Measurements from ENCODE around the gene MFRP. TPM values are rescaled to one million over a fixed set of nuclear protein-coding genes. Genes with fewer than 3 reads are reported as not detected.

MFRP gene
- total RNA-seq, 1 experiment from 2014 or later: not detected

DNA sequence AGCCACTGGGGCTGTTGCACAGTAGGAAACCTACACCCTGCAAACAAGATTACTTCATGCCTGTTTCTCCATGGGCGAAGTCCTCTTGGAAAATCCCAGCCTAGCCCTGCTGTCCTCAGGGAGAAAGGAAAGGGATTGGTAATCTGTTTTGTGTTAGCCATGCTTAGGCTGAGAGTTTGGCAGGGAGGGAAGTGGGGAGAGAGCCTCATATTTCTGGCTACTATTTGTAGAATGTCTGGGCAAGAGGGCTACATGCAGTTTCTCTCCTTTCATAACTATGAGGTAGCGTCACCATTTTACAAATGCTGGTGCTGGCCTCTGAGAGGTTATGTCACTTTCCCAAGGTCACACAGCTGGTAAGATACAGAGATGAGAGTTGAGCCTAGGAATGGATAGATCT lies 737 bp upstream of the MFRP start:
- BruUV-seq (replicated peaks): no TSS peak
- intact Hi-C loops (cut with micrococcal nuclease; ENCODE audit: unreplicated experiment): no loop called here
- Mint-ChIP-seq H3K4me1 (ENCODE audit: low read depth, unreplicated experiment) (no peaks in the 10 kb centered on the region), H3K4me3 (ENCODE audit: low read depth, unreplicated experiment) (no peak overlapping the region), H3K9me3 (ENCODE audit: low read depth, unreplicated experiment) (no peaks in the 10 kb centered on the region), H3K36me3 (ENCODE audit: insufficient read depth, unreplicated experiment) (peaks cover 4% of the 10 kb centered on the region), H3K27ac (ENCODE audit: unreplicated experiment) (no peak overlapping the region), H3K27me3 (ENCODE audit: unreplicated experiment) (peaks cover 83% of the 10 kb centered on the region)
- DNase-seq: no peak
- TF ChIP-seq, protein P1, sequence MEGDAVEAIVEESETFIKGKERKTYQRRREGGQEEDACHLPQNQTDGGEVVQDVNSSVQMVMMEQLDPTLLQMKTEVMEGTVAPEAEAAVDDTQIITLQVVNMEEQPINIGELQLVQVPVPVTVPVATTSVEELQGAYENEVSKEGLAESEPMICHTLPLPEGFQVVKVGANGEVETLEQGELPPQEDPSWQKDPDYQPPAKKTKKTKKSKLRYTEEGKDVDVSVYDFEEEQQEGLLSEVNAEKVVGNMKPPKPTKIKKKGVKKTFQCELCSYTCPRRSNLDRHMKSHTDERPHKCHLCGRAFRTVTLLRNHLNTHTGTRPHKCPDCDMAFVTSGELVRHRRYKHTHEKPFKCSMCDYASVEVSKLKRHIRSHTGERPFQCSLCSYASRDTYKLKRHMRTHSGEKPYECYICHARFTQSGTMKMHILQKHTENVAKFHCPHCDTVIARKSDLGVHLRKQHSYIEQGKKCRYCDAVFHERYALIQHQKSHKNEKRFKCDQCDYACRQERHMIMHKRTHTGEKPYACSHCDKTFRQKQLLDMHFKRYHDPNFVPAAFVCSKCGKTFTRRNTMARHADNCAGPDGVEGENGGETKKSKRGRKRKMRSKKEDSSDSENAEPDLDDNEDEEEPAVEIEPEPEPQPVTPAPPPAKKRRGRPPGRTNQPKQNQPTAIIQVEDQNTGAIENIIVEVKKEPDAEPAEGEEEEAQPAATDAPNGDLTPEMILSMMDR (IDR thresholded peaks at IDR 0.05; ENCODE audit: unreplicated experiment): no peak
- CTCF ChIA-PET: no interaction called here

DNA sequence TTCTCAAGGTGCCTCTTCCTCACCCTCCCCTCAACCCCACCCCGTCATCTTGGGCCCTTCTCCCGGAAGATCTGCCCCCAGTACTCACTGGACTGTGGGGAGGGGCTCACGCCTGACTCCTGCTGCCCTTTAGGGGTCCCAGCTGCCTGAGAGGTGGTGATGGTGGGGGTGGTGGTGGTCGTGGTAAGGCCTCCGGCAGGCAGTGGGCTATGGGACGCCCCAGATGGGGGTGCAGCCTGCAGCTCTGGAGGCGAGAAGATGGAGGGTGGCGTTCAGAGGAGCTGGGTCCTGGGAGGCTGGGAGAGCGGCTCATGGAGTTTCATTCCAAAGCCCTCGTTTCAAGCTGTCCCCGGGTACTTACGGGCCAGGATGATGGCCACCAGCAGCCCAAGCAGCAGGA lies 820 bp downstream of the MFRP start:
- Mint-ChIP-seq H3K4me3 (ENCODE audit: low read depth, unreplicated experiment) (no peak overlapping the region), H3K27me3 (ENCODE audit: unreplicated experiment) (peaks cover 80% of the 10 kb centered on the region), H3K36me3 (ENCODE audit: insufficient read depth, unreplicated experiment) (peaks cover 4% of the 10 kb centered on the region), H3K9me3 (ENCODE audit: low read depth, unreplicated experiment) (no peaks in the 10 kb centered on the region), H3K27ac (ENCODE audit: unreplicated experiment) (no peak overlapping the region), H3K4me1 (ENCODE audit: low read depth, unreplicated experiment) (peaks cover 6% of the 10 kb centered on the region)
- CTCF ChIA-PET: no interaction called here
- BruUV-seq (replicated peaks): no TSS peak
- DNase-seq: no peak
- intact Hi-C loops (cut with micrococcal nuclease; ENCODE audit: unreplicated experiment): no loop called here
- TF ChIP-seq, protein P1 (IDR thresholded peaks at IDR 0.05; ENCODE audit: unreplicated experiment): no peak

DNA sequence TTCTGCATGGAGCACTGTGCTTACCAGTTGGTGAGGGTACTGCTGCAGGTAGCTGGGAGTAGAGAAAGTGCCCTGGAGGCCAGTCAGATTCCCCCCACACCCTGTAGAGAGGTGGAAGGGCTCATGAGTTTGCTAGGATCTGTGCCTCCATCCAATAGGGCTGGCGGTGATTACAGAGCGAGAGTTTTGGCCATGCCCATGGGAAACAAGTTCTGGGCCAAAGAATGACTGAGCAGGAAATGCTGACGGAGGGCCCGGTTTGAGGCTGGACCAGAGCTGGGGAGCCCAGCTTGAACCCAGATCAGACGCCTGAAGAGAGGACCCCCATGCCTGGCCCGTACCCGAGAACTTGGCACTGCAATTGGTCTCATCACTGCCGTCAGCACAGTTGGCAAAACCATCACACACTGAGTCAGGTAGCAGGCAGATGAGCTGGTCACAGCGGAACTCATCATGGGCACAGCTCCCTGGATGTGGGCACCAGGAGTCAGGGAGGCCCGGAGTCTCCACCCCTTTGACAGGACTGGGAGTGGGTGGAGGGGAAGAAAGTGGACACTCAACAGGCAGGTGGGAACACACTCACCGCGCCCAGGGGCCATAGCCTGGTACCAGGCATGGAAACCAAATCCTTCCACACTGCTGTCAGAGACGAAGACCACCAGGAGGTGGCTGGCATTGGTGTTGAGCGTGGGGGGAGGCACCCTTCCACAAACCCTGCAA lies 2.1 kb downstream of the MFRP start:
- intact Hi-C loops (cut with micrococcal nuclease; ENCODE audit: unreplicated experiment): no loop called here
- CTCF ChIA-PET: no interaction called here
- no peak overlapping the region for H3K27ac Mint-ChIP-seq (ENCODE audit: unreplicated experiment)
- no peak overlapping the region for H3K4me3 Mint-ChIP-seq (ENCODE audit: low read depth, unreplicated experiment)
- no TSS peak for BruUV-seq (replicated peaks)
- peaks cover 8% of the 10 kb centered on the region for H3K4me1 Mint-ChIP-seq (ENCODE audit: low read depth, unreplicated experiment)
- no peaks in the 10 kb centered on the region for H3K9me3 Mint-ChIP-seq (ENCODE audit: low read depth, unreplicated experiment)
- peaks cover 74% of the 10 kb centered on the region for H3K27me3 Mint-ChIP-seq (ENCODE audit: unreplicated experiment)
- DNase-seq: no peak
- H3K36me3 Mint-ChIP-seq (ENCODE audit: insufficient read depth, unreplicated experiment): peaks cover 4% of the 10 kb centered on the region
- TF ChIP-seq, protein P1 (IDR thresholded peaks at IDR 0.05; ENCODE audit: unreplicated experiment): no peak

DNA sequence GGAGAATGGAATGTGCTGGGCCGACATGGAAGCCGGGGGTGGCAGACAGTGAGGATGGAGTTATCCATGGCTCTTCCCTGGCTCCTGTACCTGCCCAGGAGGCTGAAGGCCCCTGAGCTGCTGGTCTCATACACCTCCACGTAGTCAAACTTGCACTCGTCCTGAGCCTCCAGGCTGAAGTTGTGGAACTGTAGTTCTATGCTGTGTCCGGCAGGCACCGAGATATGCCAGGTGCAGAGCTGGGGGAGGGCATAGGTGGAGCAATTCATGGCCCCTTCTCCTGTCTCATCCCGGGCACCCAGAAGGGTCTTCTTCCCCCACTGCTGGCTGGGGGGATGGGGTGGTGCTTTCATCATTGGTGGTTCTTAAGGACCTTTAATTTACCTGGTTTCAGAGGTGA lies 2.8 kb downstream of the MFRP start:
- DNase-seq: no peak
- CTCF ChIA-PET: interaction anchor here (0.6 kb wide), 1 partner anchor 242 kb away, joined by 3 read pairs; the partner anchor contains the start of gene DPAGT1
- no peak overlapping the region for H3K4me3 Mint-ChIP-seq (ENCODE audit: low read depth, unreplicated experiment)
- TF ChIP-seq, protein P1 (IDR thresholded peaks at IDR 0.05; ENCODE audit: unreplicated experiment): no peak
- H3K36me3 Mint-ChIP-seq (ENCODE audit: insufficient read depth, unreplicated experiment): peaks cover 8% of the 10 kb centered on the region
- no peaks in the 10 kb centered on the region for H3K9me3 Mint-ChIP-seq (ENCODE audit: low read depth, unreplicated experiment)
- peaks cover 8% of the 10 kb centered on the region for H3K4me1 Mint-ChIP-seq (ENCODE audit: low read depth, unreplicated experiment)
- H3K27me3 Mint-ChIP-seq (ENCODE audit: unreplicated experiment): peaks cover 74% of the 10 kb centered on the region
- intact Hi-C loops (cut with micrococcal nuclease; ENCODE audit: unreplicated experiment): no loop called here
- no peak overlapping the region for H3K27ac Mint-ChIP-seq (ENCODE audit: unreplicated experiment)
- no TSS peak for BruUV-seq (replicated peaks)
